ENCODE measurements around the gene MIOX.

Gene MIOX

DNA sequence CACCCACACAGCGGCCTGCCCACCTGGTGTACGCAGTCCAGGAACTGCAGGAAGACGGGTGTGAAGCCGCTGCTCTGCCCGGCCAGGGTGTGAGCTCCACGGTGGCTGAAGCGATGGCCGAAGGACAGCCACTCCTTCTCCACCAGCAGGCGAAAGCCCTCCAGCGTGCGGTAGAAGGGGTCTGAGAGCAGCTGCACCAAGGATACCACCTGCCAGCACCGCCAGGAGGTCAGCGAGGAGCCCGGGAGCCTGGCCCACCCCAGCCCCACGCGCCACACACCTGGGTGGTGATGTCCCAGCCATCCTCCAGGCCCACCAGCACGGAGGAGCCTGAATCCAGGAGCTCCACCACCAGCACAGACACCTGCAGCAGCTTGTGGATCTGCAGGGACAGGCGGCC is 31.5 kb upstream of the MIOX start:
- H3K27me3 ChIP-seq (replicated peaks; ENCODE audit: control insufficient read depth, insufficient read depth, low read length, poor library complexity, severe bottlenecking), result no peaks in the 10 kb centered on the region
- no peak overlapping the region for H3K27ac ChIP-seq (ENCODE audit: insufficient read depth, low read length, poor library complexity, severe bottlenecking)
- H3K9me3 ChIP-seq (ENCODE audit: control insufficient read depth, low read length), result no peaks in the 10 kb centered on the region
- H3K4me1 ChIP-seq (ENCODE audit: control insufficient read depth, insufficient read depth, low read length, poor library complexity, severe bottlenecking), result no peaks in the 10 kb centered on the region
- H3K4me3 ChIP-seq (ENCODE audit: insufficient read depth, low read depth, low read length, poor library complexity, severe bottlenecking), result no peak overlapping the region
- no peak for DNase-seq
- H3K36me3 ChIP-seq (ENCODE audit: control insufficient read depth, insufficient read depth, low read length), result peaks cover 69% of the 10 kb centered on the region

GRCh38 chr22:50456026-50456425 is 30.6 kb upstream of the MIOX start:
- Histone ChIP-seq H3K27me3 (replicated peaks; ENCODE audit: control insufficient read depth, insufficient read depth, low read length, poor library complexity, severe bottlenecking) (no peaks in the 10 kb centered on the region), H3K4me3 (ENCODE audit: insufficient read depth, low read depth, low read length, poor library complexity, severe bottlenecking) (no peak overlapping the region), H3K36me3 (ENCODE audit: control insufficient read depth, insufficient read depth, low read length) (peaks cover 73% of the 10 kb centered on the region), H3K9me3 (ENCODE audit: control insufficient read depth, low read length) (no peaks in the 10 kb centered on the region), H3K4me1 (ENCODE audit: control insufficient read depth, insufficient read depth, low read length, poor library complexity, severe bottlenecking) (no peaks in the 10 kb centered on the region), H3K27ac (ENCODE audit: insufficient read depth, low read length, poor library complexity, severe bottlenecking) (no peak overlapping the region)
- DNase-seq, result no peak

- no peak overlapping the region for H3K27ac ChIP-seq (ENCODE audit: insufficient read depth, low read length, poor library complexity, severe bottlenecking)
- peaks cover 79% of the 10 kb centered on the region for H3K36me3 ChIP-seq (ENCODE audit: control insufficient read depth, insufficient read depth, low read length)
- H3K27me3 ChIP-seq (replicated peaks; ENCODE audit: control insufficient read depth, insufficient read depth, low read length, poor library complexity, severe bottlenecking), result no peaks in the 10 kb centered on the region
- no peak for DNase-seq
- no peak overlapping the region for H3K4me3 ChIP-seq (ENCODE audit: insufficient read depth, low read depth, low read length, poor library complexity, severe bottlenecking)
- H3K9me3 ChIP-seq (ENCODE audit: control insufficient read depth, low read length), result no peaks in the 10 kb centered on the region
- no peaks in the 10 kb centered on the region for H3K4me1 ChIP-seq (ENCODE audit: control insufficient read depth, insufficient read depth, low read length, poor library complexity, severe bottlenecking)
Measured at GRCh38 chr22:50456466-50457234, 30.0 kb upstream of the MIOX start.

DNA sequence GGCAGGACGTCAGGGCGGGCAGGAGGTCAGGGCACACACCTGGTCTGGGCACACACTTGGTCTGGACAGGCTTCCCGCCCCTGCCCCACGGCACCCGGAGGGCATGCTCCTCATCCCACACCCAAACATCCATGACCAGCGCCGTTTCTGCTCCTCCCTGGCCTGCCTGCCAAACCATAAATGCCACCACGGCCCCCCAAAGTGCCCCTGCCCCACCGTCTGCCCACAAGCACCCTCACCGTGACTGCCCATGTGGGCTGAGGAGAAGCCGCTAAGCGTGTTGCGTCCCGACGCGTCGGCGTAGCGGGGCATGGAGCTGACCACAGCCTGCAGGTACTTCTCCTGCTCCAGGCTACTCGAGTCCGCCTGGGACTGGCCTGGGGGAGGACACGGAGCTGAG is 27.6 kb upstream of the MIOX start:
- H3K4me3 ChIP-seq (ENCODE audit: insufficient read depth, low read depth, low read length, poor library complexity, severe bottlenecking), result no peak overlapping the region
- no peak for DNase-seq
- H3K27me3 ChIP-seq (replicated peaks; ENCODE audit: control insufficient read depth, insufficient read depth, low read length, poor library complexity, severe bottlenecking), result no peaks in the 10 kb centered on the region
- H3K9me3 ChIP-seq (ENCODE audit: control insufficient read depth, low read length), result no peaks in the 10 kb centered on the region
- peaks cover 95% of the 10 kb centered on the region for H3K36me3 ChIP-seq (ENCODE audit: control insufficient read depth, insufficient read depth, low read length)
- H3K4me1 ChIP-seq (ENCODE audit: control insufficient read depth, insufficient read depth, low read length, poor library complexity, severe bottlenecking), result no peaks in the 10 kb centered on the region
- no peak overlapping the region for H3K27ac ChIP-seq (ENCODE audit: insufficient read depth, low read length, poor library complexity, severe bottlenecking)

DNA sequence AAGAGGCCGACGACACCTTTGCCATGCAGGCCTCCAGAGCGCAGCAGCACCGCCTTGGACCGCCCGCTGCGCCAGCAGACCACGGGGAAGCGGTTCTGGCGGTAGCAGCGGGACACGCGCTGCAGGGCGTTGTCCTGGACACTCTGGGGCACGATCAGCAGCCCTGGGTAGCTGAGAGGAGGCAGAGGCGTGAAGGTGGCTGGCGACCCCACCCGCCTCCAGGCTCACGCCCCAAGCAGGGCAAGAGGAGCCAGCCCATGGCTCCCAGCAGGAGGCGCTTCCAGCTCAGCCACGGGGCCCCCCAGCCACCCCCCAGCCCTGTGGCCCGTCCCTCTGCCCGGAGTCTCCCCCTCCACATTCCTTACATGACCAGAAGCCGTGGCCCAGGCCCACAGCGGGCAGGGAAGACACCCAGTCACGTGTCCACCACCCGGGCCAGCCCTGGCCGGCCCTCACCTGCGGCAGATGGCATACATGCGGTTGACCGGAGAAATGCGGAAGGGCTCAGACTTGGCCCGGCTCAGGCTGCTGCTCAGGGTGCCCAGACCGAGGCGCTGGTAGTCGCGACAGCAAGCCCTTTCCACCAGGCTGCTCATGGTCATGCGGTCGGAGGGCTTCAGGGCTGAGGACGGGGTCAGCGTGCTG is 27.0 kb upstream of the MIOX start:
- Histone ChIP-seq H3K36me3 (ENCODE audit: control insufficient read depth, insufficient read depth, low read length) (peaks cover 97% of the 10 kb centered on the region), H3K4me3 (ENCODE audit: insufficient read depth, low read depth, low read length, poor library complexity, severe bottlenecking) (no peak overlapping the region), H3K27me3 (replicated peaks; ENCODE audit: control insufficient read depth, insufficient read depth, low read length, poor library complexity, severe bottlenecking) (no peaks in the 10 kb centered on the region), H3K9me3 (ENCODE audit: control insufficient read depth, low read length) (no peaks in the 10 kb centered on the region), H3K4me1 (ENCODE audit: control insufficient read depth, insufficient read depth, low read length, poor library complexity, severe bottlenecking) (no peaks in the 10 kb centered on the region), H3K27ac (ENCODE audit: insufficient read depth, low read length, poor library complexity, severe bottlenecking) (no peak overlapping the region)
- DNase-seq, result no peak

DNA sequence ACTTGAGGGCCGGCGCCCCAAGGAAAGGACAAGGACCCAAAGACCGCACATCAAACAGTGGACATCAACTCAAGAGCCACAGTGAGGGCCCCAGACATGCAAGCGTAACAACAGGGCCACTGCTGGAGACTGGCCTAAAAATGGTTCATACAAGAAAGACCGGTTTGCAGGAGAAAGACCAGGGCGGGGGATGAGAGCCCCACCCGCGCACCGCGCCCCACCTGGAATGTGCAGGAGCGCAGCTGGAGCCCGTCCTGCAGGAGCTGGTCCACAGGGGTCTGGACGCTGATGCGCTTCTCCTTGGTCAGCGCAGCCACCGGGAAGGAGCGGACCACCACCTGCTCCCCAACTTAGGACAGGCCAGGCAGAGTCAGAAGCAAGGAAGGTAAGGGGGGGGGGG is 25.7 kb upstream of the MIOX start:
- H3K36me3 ChIP-seq (ENCODE audit: control insufficient read depth, insufficient read depth, low read length), result peaks cover 97% of the 10 kb centered on the region
- H3K4me3 ChIP-seq (ENCODE audit: insufficient read depth, low read depth, low read length, poor library complexity, severe bottlenecking), result no peak overlapping the region
- no peak overlapping the region for H3K27ac ChIP-seq (ENCODE audit: insufficient read depth, low read length, poor library complexity, severe bottlenecking)
- H3K4me1 ChIP-seq (ENCODE audit: control insufficient read depth, insufficient read depth, low read length, poor library complexity, severe bottlenecking), result no peaks in the 10 kb centered on the region
- DNase-seq, result no peak
- H3K9me3 ChIP-seq (ENCODE audit: control insufficient read depth, low read length), result no peaks in the 10 kb centered on the region
- no peaks in the 10 kb centered on the region for H3K27me3 ChIP-seq (replicated peaks; ENCODE audit: control insufficient read depth, insufficient read depth, low read length, poor library complexity, severe bottlenecking)

DNA sequence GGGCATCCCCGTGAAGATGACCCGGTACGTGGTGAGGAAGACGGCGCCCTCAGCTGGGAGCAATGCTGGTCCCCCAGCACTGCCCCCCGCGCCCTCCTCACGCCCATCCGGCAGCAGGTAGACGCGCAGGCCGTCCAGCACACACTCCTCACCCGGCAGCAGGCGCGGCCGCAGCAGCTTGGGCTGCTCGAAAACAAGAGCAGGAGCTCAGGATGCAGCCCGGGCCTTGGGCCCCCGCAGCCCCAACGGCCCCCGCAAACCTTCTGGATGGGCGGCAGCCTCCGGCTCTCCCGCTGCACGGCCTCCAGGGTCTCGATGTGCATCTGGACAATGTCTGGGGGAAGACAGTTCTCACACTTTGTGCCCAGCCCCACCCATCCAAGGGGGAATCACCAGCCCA is 25.1 kb upstream of the MIOX start:
- H3K4me3 ChIP-seq (ENCODE audit: insufficient read depth, low read depth, low read length, poor library complexity, severe bottlenecking), result no peak overlapping the region
- no peak overlapping the region for H3K27ac ChIP-seq (ENCODE audit: insufficient read depth, low read length, poor library complexity, severe bottlenecking)
- no peaks in the 10 kb centered on the region for H3K4me1 ChIP-seq (ENCODE audit: control insufficient read depth, insufficient read depth, low read length, poor library complexity, severe bottlenecking)
- peaks cover 99% of the 10 kb centered on the region for H3K36me3 ChIP-seq (ENCODE audit: control insufficient read depth, insufficient read depth, low read length)
- no peaks in the 10 kb centered on the region for H3K27me3 ChIP-seq (replicated peaks; ENCODE audit: control insufficient read depth, insufficient read depth, low read length, poor library complexity, severe bottlenecking)
- DNase-seq, result no peak
- H3K9me3 ChIP-seq (ENCODE audit: control insufficient read depth, low read length), result no peaks in the 10 kb centered on the region

DNA sequence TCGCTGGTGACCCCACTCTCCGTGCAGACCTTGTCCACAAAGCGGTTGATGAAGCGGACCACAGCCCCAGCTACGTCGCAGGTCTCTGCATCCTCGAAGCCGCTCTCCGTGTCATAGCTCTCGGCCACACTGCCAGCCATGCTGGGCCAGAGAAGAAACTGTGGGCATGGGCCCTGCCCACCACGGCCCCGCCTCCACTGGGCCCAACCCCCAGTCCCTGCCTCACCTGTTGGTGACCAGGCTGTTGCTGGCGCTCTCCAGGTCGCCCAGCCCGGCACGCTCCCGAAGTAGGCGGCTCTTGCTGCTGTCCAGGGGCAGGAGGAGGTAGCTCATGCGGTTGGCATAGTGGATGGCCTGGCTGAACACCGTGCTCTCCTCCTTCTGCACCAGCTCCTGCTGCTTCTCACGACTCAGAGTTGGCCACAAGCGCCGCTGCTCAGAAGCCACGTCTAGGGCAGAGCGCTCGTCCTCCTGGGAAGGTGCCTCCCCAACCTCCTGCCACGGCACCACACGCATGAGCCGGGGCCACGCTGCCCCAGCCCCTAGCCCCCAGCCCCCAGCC is 24.6 kb upstream of the MIOX start:
- Histone ChIP-seq H3K27me3 (replicated peaks; ENCODE audit: control insufficient read depth, insufficient read depth, low read length, poor library complexity, severe bottlenecking) (no peaks in the 10 kb centered on the region), H3K4me3 (ENCODE audit: insufficient read depth, low read depth, low read length, poor library complexity, severe bottlenecking) (no peak overlapping the region), H3K36me3 (ENCODE audit: control insufficient read depth, insufficient read depth, low read length) (peaks cover 99% of the 10 kb centered on the region), H3K4me1 (ENCODE audit: control insufficient read depth, insufficient read depth, low read length, poor library complexity, severe bottlenecking) (no peaks in the 10 kb centered on the region), H3K9me3 (ENCODE audit: control insufficient read depth, low read length) (no peaks in the 10 kb centered on the region), H3K27ac (ENCODE audit: insufficient read depth, low read length, poor library complexity, severe bottlenecking) (no peak overlapping the region)
- no peak for DNase-seq

- Histone ChIP-seq H3K4me3 (ENCODE audit: insufficient read depth, low read depth, low read length, poor library complexity, severe bottlenecking) (no peak overlapping the region), H3K9me3 (ENCODE audit: control insufficient read depth, low read length) (no peaks in the 10 kb centered on the region), H3K27me3 (replicated peaks; ENCODE audit: control insufficient read depth, insufficient read depth, low read length, poor library complexity, severe bottlenecking) (no peaks in the 10 kb centered on the region), H3K36me3 (ENCODE audit: control insufficient read depth, insufficient read depth, low read length) (peaks cover 98% of the 10 kb centered on the region), H3K4me1 (ENCODE audit: control insufficient read depth, insufficient read depth, low read length, poor library complexity, severe bottlenecking) (peaks cover 3% of the 10 kb centered on the region), H3K27ac (ENCODE audit: insufficient read depth, low read length, poor library complexity, severe bottlenecking) (no peak overlapping the region)
- no peak for DNase-seq
Measured at GRCh38 chr22:50463188-50463900, 23.3 kb upstream of the MIOX start.

DNA sequence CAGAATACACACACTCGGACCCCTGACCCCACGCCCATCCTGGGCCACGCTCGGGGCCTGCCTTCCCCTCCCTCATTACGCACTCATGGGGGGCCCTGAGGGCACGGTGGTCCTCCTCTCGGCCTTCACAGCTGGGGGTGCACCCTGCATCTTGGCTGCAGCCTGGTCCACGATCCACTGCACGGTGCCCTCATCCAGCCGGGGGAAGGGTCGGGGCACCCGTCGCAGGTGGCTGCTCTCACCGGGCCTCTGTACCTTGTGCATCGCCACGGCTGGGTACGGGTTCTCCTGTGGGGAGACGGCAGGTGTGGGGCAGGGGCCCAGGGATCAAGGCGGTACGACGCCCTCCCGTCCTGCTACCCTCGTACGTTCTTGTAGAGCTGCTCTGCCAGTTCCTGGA is 22.2 kb upstream of the MIOX start:
- peaks cover 88% of the 10 kb centered on the region for H3K36me3 ChIP-seq (ENCODE audit: control insufficient read depth, insufficient read depth, low read length)
- no peaks in the 10 kb centered on the region for H3K9me3 ChIP-seq (ENCODE audit: control insufficient read depth, low read length)
- H3K27me3 ChIP-seq (replicated peaks; ENCODE audit: control insufficient read depth, insufficient read depth, low read length, poor library complexity, severe bottlenecking), result no peaks in the 10 kb centered on the region
- peaks cover 14% of the 10 kb centered on the region for H3K4me1 ChIP-seq (ENCODE audit: control insufficient read depth, insufficient read depth, low read length, poor library complexity, severe bottlenecking)
- H3K4me3 ChIP-seq (ENCODE audit: insufficient read depth, low read depth, low read length, poor library complexity, severe bottlenecking), result no peak overlapping the region
- no peak overlapping the region for H3K27ac ChIP-seq (ENCODE audit: insufficient read depth, low read length, poor library complexity, severe bottlenecking)
- no peak for DNase-seq

Measured in effector memory CD4-positive, alpha-beta T cell (primary cell).